DND-41 (cell line): ENCODE results near the gene MEF2D.
A peak's percentile ranks its signal among the peaks of the same experiment; 100 is the strongest.

Experiments used
- EZH2 ChIP-seq: IDR thresholded peaks from 3 replicates; pipeline ENCODE4 v1.6.1; 2012; ENCODE audit warnings: borderline replicate concordance, low read depth, mild to moderate bottlenecking, moderate library complexity, low read length, inconsistent platforms; ENCODE audit not compliant: severe bottlenecking
- TF ChIP-seq, protein P1 (sequence below): IDR thresholded peaks from 2 replicates; pipeline ENCODE4 v1.5.1; 2012; ENCODE audit warnings: borderline replicate concordance, low read length, moderate library complexity, mild to moderate bottlenecking; ENCODE audit not compliant: poor library complexity, severe bottlenecking; ENCODE audit errors: extremely low read depth

DNA sequence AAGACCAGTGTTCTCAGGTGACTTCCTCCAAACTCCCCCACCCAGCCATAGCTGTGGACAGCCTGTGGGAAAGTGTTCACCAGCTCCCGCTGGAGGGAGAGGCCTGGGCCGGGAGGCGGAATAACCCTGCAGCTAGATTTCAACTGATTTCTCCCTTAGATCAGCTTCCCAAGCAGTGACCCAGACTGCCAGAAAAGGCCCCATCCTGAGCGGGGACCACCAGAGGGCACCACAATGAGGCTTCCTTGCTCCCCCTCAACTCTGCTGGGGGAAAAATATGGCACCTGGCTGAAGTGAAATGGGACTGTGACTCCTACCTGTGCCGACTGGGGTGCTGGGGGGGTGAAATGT lies 80.7 kb downstream of the MEF2D start:
- TF ChIP-seq, protein P1, sequence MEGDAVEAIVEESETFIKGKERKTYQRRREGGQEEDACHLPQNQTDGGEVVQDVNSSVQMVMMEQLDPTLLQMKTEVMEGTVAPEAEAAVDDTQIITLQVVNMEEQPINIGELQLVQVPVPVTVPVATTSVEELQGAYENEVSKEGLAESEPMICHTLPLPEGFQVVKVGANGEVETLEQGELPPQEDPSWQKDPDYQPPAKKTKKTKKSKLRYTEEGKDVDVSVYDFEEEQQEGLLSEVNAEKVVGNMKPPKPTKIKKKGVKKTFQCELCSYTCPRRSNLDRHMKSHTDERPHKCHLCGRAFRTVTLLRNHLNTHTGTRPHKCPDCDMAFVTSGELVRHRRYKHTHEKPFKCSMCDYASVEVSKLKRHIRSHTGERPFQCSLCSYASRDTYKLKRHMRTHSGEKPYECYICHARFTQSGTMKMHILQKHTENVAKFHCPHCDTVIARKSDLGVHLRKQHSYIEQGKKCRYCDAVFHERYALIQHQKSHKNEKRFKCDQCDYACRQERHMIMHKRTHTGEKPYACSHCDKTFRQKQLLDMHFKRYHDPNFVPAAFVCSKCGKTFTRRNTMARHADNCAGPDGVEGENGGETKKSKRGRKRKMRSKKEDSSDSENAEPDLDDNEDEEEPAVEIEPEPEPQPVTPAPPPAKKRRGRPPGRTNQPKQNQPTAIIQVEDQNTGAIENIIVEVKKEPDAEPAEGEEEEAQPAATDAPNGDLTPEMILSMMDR = peak; percentile 46
- no peak for TF ChIP-seq EZH2
